Thyroid gland (tissue), 4 donors: ENCODE results near the gene YTHDC1. TPM values are rescaled to one million over a fixed set of nuclear protein-coding genes. Genes with fewer than 3 reads are reported as not detected.

Experiments used
- DNase-seq, 2 donors: peaks; one replicate each; pipeline ENCODE4 v3.0.0-alpha.2; 2019
- H3K27ac ChIP-seq, 3 donors: fragments of 200-600 bp; sonication (generic); 1 replicate in 2 of 3; 2 replicates in 1 of 3; pipeline ENCODE4 v1.5.1; 2016 to 2019; ENCODE audit warnings: mild to moderate bottlenecking in 1 of 3, moderate library complexity in 1 of 3
- H3K27me3 ChIP-seq: fragments of 200-600 bp; sonication (generic); one replicate; pipeline ENCODE4 v1.5.1; 2019
- H3K36me3 ChIP-seq, 2 donors: fragments of 200-600 bp; sonication (generic); one replicate each; pipeline ENCODE4 v1.5.1; 2016 to 2019
- H3K4me1 ChIP-seq, 2 donors: fragments of 200-600 bp; sonication (generic); one replicate each; pipeline ENCODE4 v1.5.1; 2017 to 2019
- H3K4me3 ChIP-seq, 3 donors: fragments of 200-600 bp; sonication (generic); replicated peaks in 1 of 3; 1 replicate in 2 of 3; 2 replicates in 1 of 3; pipeline ENCODE4 v1.5.1; 2016; ENCODE audit warnings: mild to moderate bottlenecking in 1 of 3
- H3K9me3 ChIP-seq: fragments of 200-600 bp; sonication (generic); one replicate; pipeline ENCODE4 v1.5.1; 2017
- CTCF ChIP-seq, 6 experiments: fragments of 200-600 bp in 3 of 6; fragments of 450-650 bp in 3 of 6; sonication (generic) in 3 of 6; IDR thresholded peaks; one replicate each; pipeline ENCODE4 v1.5.1; 2016 to 2019; ENCODE audit warnings: antibody characterized with exemption in 6 of 6, mild to moderate bottlenecking in 2 of 6, inconsistent platforms in 1 of 6, moderate library complexity in 1 of 6
- POLR2A ChIP-seq, 2 donors: fragments of 450-650 bp; IDR thresholded peaks; one replicate each; pipeline ENCODE4 v1.6.1; 2017; ENCODE audit warnings: antibody characterized with exemption in 2 of 2, mild to moderate bottlenecking in 2 of 2, moderate library complexity in 1 of 2
- WGBS, 2 donors: methylation state at CpG; one replicate each; pipeline ENCODE4 v1.1.5; 2017; 5-methylcytosine and 5-hydroxymethylcytosine counted together
- intact Hi-C: fragments of 100-400 bp; cut with DNase I; formaldehyde crosslinking; loops from one replicate; pipeline ENCODE4 v1.15.1; 2023
- total RNA-seq, 4 donors: library from RNA; depleted of rRNA; stranded (reverse); fragments of >200 nt; gene quantifications; one replicate each; pipeline ENCODE4 v1.2.3, GENCODE V29; 2016

Gene YTHDC1
- total RNA-seq, 4 donors from 2014 or later: 72.1 to 96.0 (median 83.2) TPM

GRCh38 chr4:68366600-68366999 lies 16.7 kb upstream of the YTHDC1 start:
- Histone ChIP-seq H3K27me3 (no peaks in the 10 kb centered on the region), H3K4me1 (no peaks in the 10 kb centered on the region), H3K9me3 (no peaks in the 10 kb centered on the region), H3K36me3 (no peaks in the 10 kb centered on the region), H3K27ac (no peak overlapping the region), H3K4me3 (no peak overlapping the region)
- TF ChIP-seq POLR2A (IDR thresholded peaks at IDR 0.05): no peak
- TF ChIP-seq CTCF (IDR thresholded peaks at IDR 0.05): no peak
- 89 to 92% methylated on average over 4 of the region's 4 CpGs for WGBS, 2 donors
- DNase-seq: no peak
- intact Hi-C loops: no loop called here

GRCh38 chr4:68365068-68365467 lies 15.2 kb upstream of the YTHDC1 start:
- H3K27me3 ChIP-seq: no peaks in the 10 kb centered on the region
- no peak overlapping the region for H3K27ac ChIP-seq
- WGBS, 2 donors: 82 to 93% methylated on average over 1 of the region's 1 CpG
- TF ChIP-seq POLR2A (IDR thresholded peaks at IDR 0.05) (no peak), CTCF (IDR thresholded peaks at IDR 0.05) (no peak)
- no peak for DNase-seq
- no peak overlapping the region for H3K4me3 ChIP-seq
- no peaks in the 10 kb centered on the region for H3K36me3 ChIP-seq
- no peaks in the 10 kb centered on the region for H3K4me1 ChIP-seq
- intact Hi-C loops: no loop called here
- no peaks in the 10 kb centered on the region for H3K9me3 ChIP-seq

GRCh38 chr4:68361146-68361589 lies 11.3 kb upstream of the YTHDC1 start:
- Histone ChIP-seq H3K9me3 (no peaks in the 10 kb centered on the region), H3K4me3 (no peak overlapping the region), H3K27me3 (no peaks in the 10 kb centered on the region), H3K4me1 (no peaks in the 10 kb centered on the region), H3K36me3 (no peaks in the 10 kb centered on the region), H3K27ac (no peak overlapping the region)
- TF ChIP-seq CTCF (IDR thresholded peaks at IDR 0.05) (no peak), POLR2A (IDR thresholded peaks at IDR 0.05) (no peak)
- 84 to 95% methylated on average over 3 of the region's 3 CpGs for WGBS, 2 donors
- intact Hi-C loops: no loop called here
- no peak for DNase-seq

GRCh38 chr4:68360231-68360968 lies 10.5 kb upstream of the YTHDC1 start:
- WGBS, 2 donors: 84 to 87% methylated on average over 4 of the region's 4 CpGs
- DNase-seq: no peak
- no peak for TF ChIP-seq CTCF (IDR thresholded peaks at IDR 0.05)
- no peak for TF ChIP-seq POLR2A (IDR thresholded peaks at IDR 0.05)

GRCh38 chr4:68359508-68359907 lies 9.6 kb upstream of the YTHDC1 start:
- no peak overlapping the region for H3K27ac ChIP-seq
- TF ChIP-seq CTCF (IDR thresholded peaks at IDR 0.05) (no peak), POLR2A (IDR thresholded peaks at IDR 0.05) (no peak)
- H3K36me3 ChIP-seq: no peaks in the 10 kb centered on the region
- no peaks in the 10 kb centered on the region for H3K9me3 ChIP-seq
- DNase-seq: no peak
- no peaks in the 10 kb centered on the region for H3K27me3 ChIP-seq
- no peak overlapping the region for H3K4me3 ChIP-seq
- intact Hi-C loops: no loop called here
- H3K4me1 ChIP-seq: no peaks in the 10 kb centered on the region

More at GRCh38 chr4:68360231-68360968, 10.5 kb upstream of the YTHDC1 start:
- H3K4me3 ChIP-seq: no peak overlapping the region
- no peaks in the 10 kb centered on the region for H3K36me3 ChIP-seq
- no peaks in the 10 kb centered on the region for H3K27me3 ChIP-seq
- H3K4me1 ChIP-seq: no peaks in the 10 kb centered on the region
- intact Hi-C loops: no loop called here
- H3K27ac ChIP-seq: no peak overlapping the region
- no peaks in the 10 kb centered on the region for H3K9me3 ChIP-seq
